ENCODE measurements around the gene IL21R.
"Not testable (repeated sequence)": the region's sequence is repeated elsewhere in the genome, so short reads cannot be mapped to it uniquely, and the experiment has no call there.

The IL21R gene

GRCh38 chr16:27389272-27389961 is 12.6 kb upstream of the IL21R start:
- DNase-seq (ENCODE audit: low read depth) = no peak
- no peak overlapping the region for H3K4me3 ChIP-seq (ENCODE audit: control insufficient read depth, low read depth, low read length)
- TF ChIP-seq, protein P1, sequence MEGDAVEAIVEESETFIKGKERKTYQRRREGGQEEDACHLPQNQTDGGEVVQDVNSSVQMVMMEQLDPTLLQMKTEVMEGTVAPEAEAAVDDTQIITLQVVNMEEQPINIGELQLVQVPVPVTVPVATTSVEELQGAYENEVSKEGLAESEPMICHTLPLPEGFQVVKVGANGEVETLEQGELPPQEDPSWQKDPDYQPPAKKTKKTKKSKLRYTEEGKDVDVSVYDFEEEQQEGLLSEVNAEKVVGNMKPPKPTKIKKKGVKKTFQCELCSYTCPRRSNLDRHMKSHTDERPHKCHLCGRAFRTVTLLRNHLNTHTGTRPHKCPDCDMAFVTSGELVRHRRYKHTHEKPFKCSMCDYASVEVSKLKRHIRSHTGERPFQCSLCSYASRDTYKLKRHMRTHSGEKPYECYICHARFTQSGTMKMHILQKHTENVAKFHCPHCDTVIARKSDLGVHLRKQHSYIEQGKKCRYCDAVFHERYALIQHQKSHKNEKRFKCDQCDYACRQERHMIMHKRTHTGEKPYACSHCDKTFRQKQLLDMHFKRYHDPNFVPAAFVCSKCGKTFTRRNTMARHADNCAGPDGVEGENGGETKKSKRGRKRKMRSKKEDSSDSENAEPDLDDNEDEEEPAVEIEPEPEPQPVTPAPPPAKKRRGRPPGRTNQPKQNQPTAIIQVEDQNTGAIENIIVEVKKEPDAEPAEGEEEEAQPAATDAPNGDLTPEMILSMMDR (conservative IDR thresholded peaks at IDR 0.05; ENCODE audit: control insufficient read depth, insufficient read depth, low read depth, low read length) = no peak

GRCh38 chr16:27390151-27390550 is 11.8 kb upstream of the IL21R start:
- no peak overlapping the region for H3K4me3 ChIP-seq (ENCODE audit: control insufficient read depth, low read depth, low read length)
- TF ChIP-seq, protein P1 (conservative IDR thresholded peaks at IDR 0.05; ENCODE audit: control insufficient read depth, insufficient read depth, low read depth, low read length) = no peak
- DNase-seq (ENCODE audit: low read depth) = no peak

GRCh38 chr16:27392671-27393070 is 9.3 kb upstream of the IL21R start:
- H3K4me3 ChIP-seq (ENCODE audit: control insufficient read depth, low read depth, low read length) = no peak overlapping the region
- TF ChIP-seq, protein P1 (conservative IDR thresholded peaks at IDR 0.05; ENCODE audit: control insufficient read depth, insufficient read depth, low read depth, low read length) = no peak
- no peak for DNase-seq (ENCODE audit: low read depth)

DNA sequence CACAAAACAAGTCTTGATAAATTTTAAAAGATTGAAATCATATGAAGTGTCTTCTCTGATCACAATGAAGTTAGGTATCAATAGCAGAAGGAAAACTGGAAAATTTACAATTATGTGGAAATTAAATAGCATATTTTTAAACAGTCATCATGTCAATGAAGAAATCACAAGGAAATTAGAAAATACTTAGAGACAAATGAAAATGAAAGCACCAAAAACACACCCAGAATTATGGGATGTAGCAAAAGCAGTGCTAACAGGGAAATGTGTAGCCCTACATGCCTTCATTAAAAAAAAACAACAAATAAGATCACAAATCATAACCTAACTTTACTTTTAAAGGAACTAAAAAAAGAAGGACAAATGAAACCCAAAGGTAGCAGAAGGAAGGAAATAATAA is 7.5 kb upstream of the IL21R start:
- H3K4me3 ChIP-seq (ENCODE audit: control insufficient read depth, low read depth, low read length) = no peak overlapping the region
- DNase-seq (ENCODE audit: low read depth) = no peak
- TF ChIP-seq, protein P1 (conservative IDR thresholded peaks at IDR 0.05; ENCODE audit: control insufficient read depth, insufficient read depth, low read depth, low read length) = no peak

GRCh38 chr16:27398341-27398893 is 3.6 kb upstream of the IL21R start:
- H3K4me3 ChIP-seq (ENCODE audit: control insufficient read depth, low read depth, low read length); DNase-seq (ENCODE audit: low read depth): not testable (repeated sequence)

- TF ChIP-seq, protein P1 (conservative IDR thresholded peaks at IDR 0.05; ENCODE audit: control insufficient read depth, insufficient read depth, low read depth, low read length) = no peak
- DNase-seq (ENCODE audit: low read depth) = no peak
- no peak overlapping the region for H3K4me3 ChIP-seq (ENCODE audit: control insufficient read depth, low read depth, low read length)
Observed at GRCh38 chr16:27398894-27399853, 2.8 kb upstream of the IL21R start.

- H3K4me3 ChIP-seq (ENCODE audit: control insufficient read depth, low read depth, low read length) = no peak overlapping the region
- TF ChIP-seq, protein P1 (conservative IDR thresholded peaks at IDR 0.05; ENCODE audit: control insufficient read depth, insufficient read depth, low read depth, low read length) = no peak
- no peak for DNase-seq (ENCODE audit: low read depth)
Observed at GRCh38 chr16:27399969-27400368, 2.0 kb upstream of the IL21R start.

Measured in fibroblast of mammary gland (primary cell).